Measurements from ENCODE around the gene SLC5A5.

Gene SLC5A5

GRCh38 chr19:17871032-17871877 is 490 bp upstream of the SLC5A5 start:
- no peak overlapping the region for H3K4me2 ChIP-seq (ENCODE audit: low read depth, low read length, poor library complexity, severe bottlenecking)
- no peak overlapping the region for H2AFZ ChIP-seq (ENCODE audit: low read length)
- H4K20me1 ChIP-seq (ENCODE audit: insufficient read depth, low read length, poor library complexity, severe bottlenecking) = no peaks in the 10 kb centered on the region
- TF ChIP-seq EZH2phosphoT487 (IDR thresholded peaks at IDR 0.05; ENCODE audit: borderline replicate concordance) = no peak
- TF ChIP-seq CTCF (conservative IDR thresholded peaks at IDR 0.05; ENCODE audit: low read length) = no peak
- H3K9me3 ChIP-seq (ENCODE audit: insufficient read depth, low read depth, low read length) = no peaks in the 10 kb centered on the region
- H3K9ac ChIP-seq (ENCODE audit: low read depth, low read length, poor library complexity, severe bottlenecking) = no peak overlapping the region
- H3F3A ChIP-seq (ENCODE audit: low read depth) = no peaks in the 10 kb centered on the region
- H3K27me3 ChIP-seq (ENCODE audit: insufficient read depth, low read length, poor library complexity, severe bottlenecking) = no peaks in the 10 kb centered on the region
- H3K9me2 ChIP-seq (replicated peaks; ENCODE audit: low read depth, low read length) = no peaks in the 10 kb centered on the region
- H3K4me3 ChIP-seq (ENCODE audit: low read length, poor library complexity, severe bottlenecking) = no peak overlapping the region
- H3K79me2 ChIP-seq (ENCODE audit: insufficient read depth, low read length) = no peaks in the 10 kb centered on the region
- H3K36me3 ChIP-seq (ENCODE audit: insufficient read depth, low read length) = no peaks in the 10 kb centered on the region
- no peaks in the 10 kb centered on the region for H3K4me1 ChIP-seq (ENCODE audit: insufficient read depth, low read length, poor library complexity, severe bottlenecking)

DNA sequence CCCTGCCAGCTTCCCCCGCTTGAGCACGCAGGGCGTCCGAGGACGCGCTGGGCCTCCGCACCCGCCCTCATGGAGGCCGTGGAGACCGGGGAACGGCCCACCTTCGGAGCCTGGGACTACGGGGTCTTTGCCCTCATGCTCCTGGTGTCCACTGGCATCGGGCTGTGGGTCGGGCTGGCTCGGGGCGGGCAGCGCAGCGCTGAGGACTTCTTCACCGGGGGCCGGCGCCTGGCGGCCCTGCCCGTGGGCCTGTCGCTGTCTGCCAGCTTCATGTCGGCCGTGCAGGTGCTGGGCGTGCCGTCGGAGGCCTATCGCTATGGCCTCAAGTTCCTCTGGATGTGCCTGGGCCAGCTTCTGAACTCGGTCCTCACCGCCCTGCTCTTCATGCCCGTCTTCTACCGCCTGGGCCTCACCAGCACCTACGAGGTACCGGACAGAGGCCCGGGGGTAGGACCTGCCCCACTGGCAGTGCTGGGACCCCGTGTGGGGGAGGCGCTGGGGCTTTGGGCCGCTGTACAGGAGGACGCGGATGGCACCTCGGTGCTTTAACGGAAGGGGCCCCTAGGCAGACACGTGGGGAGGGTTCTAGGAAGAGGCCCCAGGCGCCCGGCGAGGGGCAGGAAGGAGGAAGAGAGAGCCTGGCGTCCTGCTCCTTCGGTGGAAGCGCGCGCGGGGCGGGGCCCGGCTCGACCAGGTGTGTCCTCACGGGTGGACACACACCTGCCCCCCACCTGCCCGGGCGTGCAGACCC is 681 bp downstream of the SLC5A5 start:
- TF ChIP-seq CTCF (conservative IDR thresholded peaks at IDR 0.05; ENCODE audit: low read length) (no peak), EZH2phosphoT487 (IDR thresholded peaks at IDR 0.05; ENCODE audit: borderline replicate concordance) (no peak)
- H2AFZ ChIP-seq (ENCODE audit: low read length) = no peak overlapping the region
- H3K27me3 ChIP-seq (ENCODE audit: insufficient read depth, low read length, poor library complexity, severe bottlenecking) = no peaks in the 10 kb centered on the region
- no peaks in the 10 kb centered on the region for H3K9me3 ChIP-seq (ENCODE audit: insufficient read depth, low read depth, low read length)
- H3K36me3 ChIP-seq (ENCODE audit: insufficient read depth, low read length) = no peaks in the 10 kb centered on the region
- H3F3A ChIP-seq (ENCODE audit: low read depth) = no peaks in the 10 kb centered on the region
- H3K9ac ChIP-seq (ENCODE audit: low read depth, low read length, poor library complexity, severe bottlenecking) = no peak overlapping the region
- H3K79me2 ChIP-seq (ENCODE audit: insufficient read depth, low read length) = no peaks in the 10 kb centered on the region
- no peaks in the 10 kb centered on the region for H3K4me1 ChIP-seq (ENCODE audit: insufficient read depth, low read length, poor library complexity, severe bottlenecking)
- H3K9me2 ChIP-seq (replicated peaks; ENCODE audit: low read depth, low read length) = no peaks in the 10 kb centered on the region
- H4K20me1 ChIP-seq (ENCODE audit: insufficient read depth, low read length, poor library complexity, severe bottlenecking) = no peaks in the 10 kb centered on the region
- no peak overlapping the region for H3K4me2 ChIP-seq (ENCODE audit: low read depth, low read length, poor library complexity, severe bottlenecking)
- H3K4me3 ChIP-seq (ENCODE audit: low read length, poor library complexity, severe bottlenecking) = no peak overlapping the region

GRCh38 chr19:17873786-17874757 is 2.3 kb downstream of the SLC5A5 start:
- Histone ChIP-seq H3K4me2 (ENCODE audit: low read depth, low read length, poor library complexity, severe bottlenecking) (no peak overlapping the region), H3K36me3 (ENCODE audit: insufficient read depth, low read length) (no peaks in the 10 kb centered on the region), H3K79me2 (ENCODE audit: insufficient read depth, low read length) (no peaks in the 10 kb centered on the region), H3K4me3 (ENCODE audit: low read length, poor library complexity, severe bottlenecking) (no peak overlapping the region), H3K9me3 (ENCODE audit: insufficient read depth, low read depth, low read length) (no peaks in the 10 kb centered on the region), H4K20me1 (ENCODE audit: insufficient read depth, low read length, poor library complexity, severe bottlenecking) (no peaks in the 10 kb centered on the region), H3K9ac (ENCODE audit: low read depth, low read length, poor library complexity, severe bottlenecking) (no peak overlapping the region), H2AFZ (ENCODE audit: low read length) (no peak overlapping the region), H3K4me1 (ENCODE audit: insufficient read depth, low read length, poor library complexity, severe bottlenecking) (no peaks in the 10 kb centered on the region), H3K9me2 (replicated peaks; ENCODE audit: low read depth, low read length) (no peaks in the 10 kb centered on the region), H3K27me3 (ENCODE audit: insufficient read depth, low read length, poor library complexity, severe bottlenecking) (no peaks in the 10 kb centered on the region), H3F3A (ENCODE audit: low read depth) (no peaks in the 10 kb centered on the region)
- TF ChIP-seq CTCF (conservative IDR thresholded peaks at IDR 0.05; ENCODE audit: low read length) (no peak), EZH2phosphoT487 (IDR thresholded peaks at IDR 0.05; ENCODE audit: borderline replicate concordance) (no peak)
